H9 (cell line): ENCODE data around the gene LIMS2. TPM values are rescaled to one million over a fixed set of nuclear protein-coding genes. Genes with fewer than 3 reads are reported as not detected.

Experiments used
- DNase-seq: peaks from one replicate; pipeline ENCODE4 v3.0.0-alpha.2; 2017
- H2AFZ ChIP-seq: one replicate; pipeline ENCODE4 v1.6.1; 2013; ENCODE audit warnings: mild to moderate bottlenecking, low read length, control low read depth, moderate library complexity
- H2AK5ac ChIP-seq: 2 replicates; pipeline ENCODE4 v1.6.1; 2013; ENCODE audit warnings: low read length, control low read depth, mixed read lengths; ENCODE audit not compliant: insufficient read length
- H2BK120ac ChIP-seq: one replicate; pipeline ENCODE4 v1.6.1; 2013; ENCODE audit warnings: low read depth, mild to moderate bottlenecking, low read length, control low read depth, inconsistent platforms; ENCODE audit not compliant: poor library complexity, severe bottlenecking
- H2BK12ac ChIP-seq: 2 replicates; pipeline ENCODE4 v1.6.1; 2013; ENCODE audit warnings: low read length, control low read depth, mixed read lengths, low read depth; ENCODE audit not compliant: insufficient read length
- H2BK15ac ChIP-seq: 2 replicates; pipeline ENCODE4 v1.6.1; 2013; ENCODE audit warnings: low read depth, low read length, control low read depth
- H2BK20ac ChIP-seq: one replicate; pipeline ENCODE4 v1.6.1; 2013; ENCODE audit warnings: low read depth, mild to moderate bottlenecking, low read length, control low read depth, inconsistent platforms; ENCODE audit not compliant: poor library complexity, severe bottlenecking
- H2BK5ac ChIP-seq: 2 replicates; pipeline ENCODE4 v1.6.1; 2013; ENCODE audit warnings: low read length, control low read depth, mixed read lengths; ENCODE audit not compliant: insufficient read length
- H3K14ac ChIP-seq: 2 replicates; pipeline ENCODE4 v1.6.1; 2013; ENCODE audit warnings: low read length, control low read depth; ENCODE audit not compliant: insufficient read depth
- H3K18ac ChIP-seq: 2 replicates; pipeline ENCODE4 v1.6.1; 2013; ENCODE audit warnings: low read depth, mild to moderate bottlenecking, mixed read lengths, low read length, control low read depth; ENCODE audit not compliant: insufficient read length
- H3K23ac ChIP-seq: 2 replicates; pipeline ENCODE4 v1.6.1; 2013; ENCODE audit warnings: low read length, control low read depth, mixed read lengths, low read depth; ENCODE audit not compliant: insufficient read length
- H3K23me2 ChIP-seq: 2 replicates; pipeline ENCODE4 v1.6.1; 2013; ENCODE audit warnings: low read depth, mild to moderate bottlenecking, mixed read lengths, low read length, control low read depth; ENCODE audit not compliant: insufficient read length, poor library complexity, severe bottlenecking
- H3K27ac ChIP-seq: 2 replicates; pipeline ENCODE4 v1.5.1; 2013; ENCODE audit warnings: low read length, control low read depth, mixed read lengths, low read depth; ENCODE audit not compliant: insufficient read length
- H3K27me3 ChIP-seq: 2 replicates; pipeline ENCODE4 v1.6.1; 2013; ENCODE audit warnings: low read length, control low read depth, inconsistent platforms; ENCODE audit not compliant: insufficient read depth
- H3K4ac ChIP-seq: 2 replicates; pipeline ENCODE4 v1.6.1; 2013; ENCODE audit warnings: low read depth, mild to moderate bottlenecking, control low read depth, inconsistent platforms, low read length, moderate library complexity
- H3K4me1 ChIP-seq: 2 replicates; pipeline ENCODE4 v1.6.1; 2013; ENCODE audit warnings: low read length, control low read depth, inconsistent platforms; ENCODE audit not compliant: insufficient read depth
- H3K4me2 ChIP-seq: 2 replicates; pipeline ENCODE4 v1.6.1; 2013; ENCODE audit warnings: low read length, control low read depth, mixed read lengths; ENCODE audit not compliant: insufficient read length, insufficient read depth
- H3K56ac ChIP-seq: 2 replicates; pipeline ENCODE4 v1.6.1; 2013; ENCODE audit warnings: low read depth, mild to moderate bottlenecking, mixed read lengths, low read length, control low read depth; ENCODE audit not compliant: insufficient read length
- H3K79me1 ChIP-seq: 2 replicates; pipeline ENCODE4 v1.6.1; 2013; ENCODE audit warnings: low read depth, mild to moderate bottlenecking, moderate library complexity, low read length, control low read depth, inconsistent platforms; ENCODE audit not compliant: insufficient read depth, poor library complexity, severe bottlenecking
- H3K79me2 ChIP-seq: 2 replicates; pipeline ENCODE4 v1.6.1; 2013; ENCODE audit warnings: low read length, control low read depth, inconsistent platforms; ENCODE audit not compliant: insufficient read depth
- H3K9ac ChIP-seq: 2 replicates; pipeline ENCODE4 v1.6.1; 2013; ENCODE audit warnings: low read length, control low read depth, mixed read lengths; ENCODE audit not compliant: insufficient read length; ENCODE audit errors: extremely low read depth
- H3K9me3 ChIP-seq: one replicate; pipeline ENCODE4 v1.6.1; 2013; ENCODE audit warnings: low read depth, low read length, inconsistent platforms; ENCODE audit not compliant: control insufficient read depth
- H3T11ph ChIP-seq: one replicate; pipeline ENCODE4 v1.6.1; 2013; ENCODE audit warnings: mild to moderate bottlenecking, low read length, control low read depth, inconsistent platforms
- H4K20me1 ChIP-seq: one replicate; pipeline ENCODE4 v1.6.1; 2013; ENCODE audit not compliant: control insufficient read depth, insufficient read length, insufficient read depth
- H4K5ac ChIP-seq: 2 replicates; pipeline ENCODE4 v1.6.1; 2013; ENCODE audit warnings: low read depth, mild to moderate bottlenecking, mixed read lengths, low read length, control low read depth; ENCODE audit not compliant: insufficient read length
- H4K8ac ChIP-seq: replicated peaks from 2 replicates; pipeline ENCODE4 v1.6.1; 2013; ENCODE audit warnings: low read length, control low read depth, mixed read lengths, low read depth; ENCODE audit not compliant: insufficient read length
- H4K91ac ChIP-seq: 2 replicates; pipeline ENCODE4 v1.6.1; 2013; ENCODE audit warnings: low read depth, mild to moderate bottlenecking, moderate library complexity, mixed read lengths, low read length, control low read depth; ENCODE audit not compliant: insufficient read length
- H3K27ac Mint-ChIP-seq, 3 experiments: 2 replicates in 2 of 3; 3 replicates in 1 of 3; pipeline ENCODE4 v1.8.0; 2020 to 2021; ENCODE audit warnings: mixed read lengths in 3 of 3, mild to moderate bottlenecking in 1 of 3, moderate library complexity in 1 of 3
- H3K27me3 Mint-ChIP-seq: 2 replicates; pipeline ENCODE4 v1.8.0; 2021; ENCODE audit warnings: low read depth, mild to moderate bottlenecking, moderate library complexity, mixed read lengths
- H3K36me3 Mint-ChIP-seq, 3 experiments: 2 replicates in 2 of 3; 3 replicates in 1 of 3; pipeline ENCODE4 v1.8.0; 2020 to 2021; ENCODE audit warnings: low read depth in 3 of 3, mixed read lengths in 3 of 3; ENCODE audit not compliant: insufficient read depth in 1 of 3
- H3K4me1 Mint-ChIP-seq, 2 experiments: 2 replicates each; pipeline ENCODE4 v1.8.0; 2020; ENCODE audit warnings: mixed read lengths in 2 of 2
- H3K4me3 Mint-ChIP-seq, 2 experiments: 2 replicates in 1 of 2; 3 replicates in 1 of 2; pipeline ENCODE4 v1.8.0; 2020 to 2021; ENCODE audit warnings: mild to moderate bottlenecking in 2 of 2, mixed read lengths in 2 of 2, moderate library complexity in 1 of 2
- H3K9me3 Mint-ChIP-seq, 2 experiments: 2 replicates in 1 of 2; 3 replicates in 1 of 2; pipeline ENCODE4 v1.8.0; 2020; ENCODE audit warnings: mild to moderate bottlenecking in 2 of 2, mixed read lengths in 2 of 2, moderate library complexity in 1 of 2
- CTCF ChIP-seq: fragments of 200-600 bp; sonication (generic); conservative IDR thresholded peaks from 3 replicates; pipeline ENCODE4 v1.8.0; 2021; ENCODE audit warnings: antibody characterized with exemption, mild to moderate bottlenecking
- WGBS: extraction: QIAGEN DNeasy Blood & Tissue Kit; methylation state at CpG from one replicate; pipeline ENCODE4 v1.1.7; 2013; ENCODE audit warnings: missing lambda C conversion rate, low lambda C conversion rate, mixed read lengths; ENCODE audit not compliant: insufficient read length; ENCODE audit errors: extremely low coverage; 5-methylcytosine and 5-hydroxymethylcytosine counted together
- total RNA-seq: library from RNA; stranded (reverse); gene quantifications from 2 replicates; pipeline ENCODE4 v1.2.1, GENCODE V29; 2021

Gene LIMS2
- total RNA-seq, 1 experiment from 2014 or later, result 5.9 TPM

- no CpG with 5 or more reads among the region's 24 CpGs for WGBS
Observed at GRCh38 chr2:127646487-127647241, 28.7 kb downstream of the LIMS2 start.

More at GRCh38 chr2:127646487-127647241, 28.7 kb downstream of the LIMS2 start:
- Histone ChIP-seq H2BK20ac (no peak overlapping the region), H3K79me2 (no peaks in the 10 kb centered on the region), H4K91ac (no peak overlapping the region), H2AK5ac (no peak overlapping the region), H4K20me1 (no peaks in the 10 kb centered on the region), H3K14ac (no peak overlapping the region), H3K27ac (no peak overlapping the region), H3T11ph (no peak overlapping the region), H3K9ac (no peak overlapping the region), H3K9me3 (no peaks in the 10 kb centered on the region), H2AFZ (no peak overlapping the region), H3K56ac (no peak overlapping the region), H3K4ac (no peak overlapping the region), H3K23me2 (peaks cover 4% of the 10 kb centered on the region), H3K23ac (no peak overlapping the region), H2BK5ac (no peak overlapping the region), H3K4me2 (no peak overlapping the region), H2BK12ac (no peak overlapping the region), H4K5ac (no peak overlapping the region), H3K18ac (no peak overlapping the region), H2BK120ac (no peak overlapping the region), H2BK15ac (no peak overlapping the region), H3K27me3 (no peaks in the 10 kb centered on the region), H3K79me1 (no peaks in the 10 kb centered on the region), H3K4me1 (no peaks in the 10 kb centered on the region), H4K8ac (no peak overlapping the region)
- Mint-ChIP-seq H3K4me1 (peaks cover 7 to 17% of the 10 kb centered on the region in 2 experiments), H3K27ac (no peak overlapping the region; a peak in 1 of 7 replicates), H3K4me3 (no peak overlapping the region), H3K9me3 (no peaks in the 10 kb centered on the region), H3K27me3 (peaks cover 4% of the 10 kb centered on the region), H3K36me3 (no peaks in the 10 kb centered on the region)
- no peak for DNase-seq
- TF ChIP-seq CTCF, result no peak
